ENCODE data around the gene BCKDK.

The BCKDK gene

DNA sequence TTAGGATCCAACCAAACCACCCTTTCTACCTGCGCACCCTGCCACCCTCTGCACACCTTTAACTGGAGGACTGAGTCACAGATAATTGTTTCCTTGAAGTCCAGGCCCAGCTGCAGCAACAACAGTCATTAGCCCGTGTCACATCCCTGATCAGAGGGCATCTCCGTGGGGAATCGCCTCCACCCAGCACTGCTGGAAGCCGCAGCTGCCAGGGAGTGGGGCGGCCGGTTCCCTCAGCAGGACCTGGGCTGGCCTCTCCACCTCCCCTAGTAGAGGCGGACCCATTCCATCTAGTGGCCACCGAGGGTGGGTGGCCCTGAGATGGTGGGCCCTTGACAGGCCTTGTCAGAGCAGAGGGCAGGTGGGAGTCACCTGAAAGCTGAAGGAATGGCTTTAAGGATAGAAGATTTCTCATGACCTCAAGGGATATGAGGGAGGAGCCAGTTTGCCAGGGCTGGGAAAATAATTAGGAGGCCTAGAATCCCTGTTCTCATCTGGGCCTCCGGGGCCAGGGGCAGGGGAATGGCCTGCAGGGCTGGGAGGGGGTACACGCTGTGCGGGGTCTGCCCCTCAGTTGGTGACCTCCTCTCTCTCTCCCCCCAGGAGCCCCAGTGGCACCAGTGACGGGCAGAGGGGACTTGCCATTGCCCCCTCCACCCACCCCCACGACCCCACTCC lies 25.7 kb upstream of the BCKDK start:
- no peak for ATAC-seq
- TF ChIP-seq, protein P1, sequence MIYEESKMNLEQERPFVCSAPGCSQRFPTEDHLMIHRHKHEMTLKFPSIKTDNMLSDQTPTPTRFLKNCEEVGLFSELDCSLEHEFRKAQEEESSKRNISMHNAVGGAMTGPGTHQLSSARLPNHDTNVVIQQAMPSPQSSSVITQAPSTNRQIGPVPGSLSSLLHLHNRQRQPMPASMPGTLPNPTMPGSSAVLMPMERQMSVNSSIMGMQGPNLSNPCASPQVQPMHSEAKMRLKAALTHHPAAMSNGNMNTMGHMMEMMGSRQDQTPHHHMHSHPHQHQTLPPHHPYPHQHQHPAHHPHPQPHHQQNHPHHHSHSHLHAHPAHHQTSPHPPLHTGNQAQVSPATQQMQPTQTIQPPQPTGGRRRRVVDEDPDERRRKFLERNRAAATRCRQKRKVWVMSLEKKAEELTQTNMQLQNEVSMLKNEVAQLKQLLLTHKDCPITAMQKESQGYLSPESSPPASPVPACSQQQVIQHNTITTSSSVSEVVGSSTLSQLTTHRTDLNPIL (CRISPR knock-in tag; IDR thresholded peaks at IDR 0.05; ENCODE audit: low read depth) = no peak
- TF ChIP-seq ZNF8 (CRISPR knock-in tag; IDR thresholded peaks at IDR 0.05) (no peak), ARNTL (CRISPR knock-in tag; IDR thresholded peaks at IDR 0.05; ENCODE audit: borderline replicate concordance, low read depth) (no peak), ZC3H10 (CRISPR knock-in tag; IDR thresholded peaks at IDR 0.05) (no peak), ESRRG (CRISPR knock-in tag; IDR thresholded peaks at IDR 0.05) (no peak), GLIS3 (CRISPR knock-in tag; IDR thresholded peaks at IDR 0.05) (no peak), TOX (CRISPR knock-in tag; IDR thresholded peaks at IDR 0.05; ENCODE audit: borderline replicate concordance) (no peak), RARB (CRISPR knock-in tag; IDR thresholded peaks at IDR 0.05) (no peak), TCF4 (CRISPR knock-in tag; IDR thresholded peaks at IDR 0.05; ENCODE audit: borderline replicate concordance) (no peak), BACH2 (CRISPR knock-in tag; IDR thresholded peaks at IDR 0.05; ENCODE audit: borderline replicate concordance) (no peak), ZNF70 (CRISPR knock-in tag; IDR thresholded peaks at IDR 0.05) (no peak), ISL1 (CRISPR knock-in tag; IDR thresholded peaks at IDR 0.05) (no peak), ZFP3 (CRISPR knock-in tag; IDR thresholded peaks at IDR 0.05) (no peak), OSR1 (CRISPR knock-in tag; IDR thresholded peaks at IDR 0.05) (no peak), SNAI2 (CRISPR knock-in tag; IDR thresholded peaks at IDR 0.05) (no peak), ZNF565 (CRISPR knock-in tag; conservative IDR thresholded peaks at IDR 0.05; ENCODE audit: low read depth) (no peak)
- TF ChIP-seq, protein P2, sequence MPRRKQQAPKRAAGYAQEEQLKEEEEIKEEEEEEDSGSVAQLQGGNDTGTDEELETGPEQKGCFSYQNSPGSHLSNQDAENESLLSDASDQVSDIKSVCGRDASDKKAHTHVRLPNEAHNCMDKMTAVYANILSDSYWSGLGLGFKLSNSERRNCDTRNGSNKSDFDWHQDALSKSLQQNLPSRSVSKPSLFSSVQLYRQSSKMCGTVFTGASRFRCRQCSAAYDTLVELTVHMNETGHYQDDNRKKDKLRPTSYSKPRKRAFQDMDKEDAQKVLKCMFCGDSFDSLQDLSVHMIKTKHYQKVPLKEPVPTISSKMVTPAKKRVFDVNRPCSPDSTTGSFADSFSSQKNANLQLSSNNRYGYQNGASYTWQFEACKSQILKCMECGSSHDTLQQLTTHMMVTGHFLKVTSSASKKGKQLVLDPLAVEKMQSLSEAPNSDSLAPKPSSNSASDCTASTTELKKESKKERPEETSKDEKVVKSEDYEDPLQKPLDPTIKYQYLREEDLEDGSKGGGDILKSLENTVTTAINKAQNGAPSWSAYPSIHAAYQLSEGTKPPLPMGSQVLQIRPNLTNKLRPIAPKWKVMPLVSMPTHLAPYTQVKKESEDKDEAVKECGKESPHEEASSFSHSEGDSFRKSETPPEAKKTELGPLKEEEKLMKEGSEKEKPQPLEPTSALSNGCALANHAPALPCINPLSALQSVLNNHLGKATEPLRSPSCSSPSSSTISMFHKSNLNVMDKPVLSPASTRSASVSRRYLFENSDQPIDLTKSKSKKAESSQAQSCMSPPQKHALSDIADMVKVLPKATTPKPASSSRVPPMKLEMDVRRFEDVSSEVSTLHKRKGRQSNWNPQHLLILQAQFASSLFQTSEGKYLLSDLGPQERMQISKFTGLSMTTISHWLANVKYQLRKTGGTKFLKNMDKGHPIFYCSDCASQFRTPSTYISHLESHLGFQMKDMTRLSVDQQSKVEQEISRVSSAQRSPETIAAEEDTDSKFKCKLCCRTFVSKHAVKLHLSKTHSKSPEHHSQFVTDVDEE (CRISPR knock-in tag; IDR thresholded peaks at IDR 0.05) = no peak
- TF ChIP-seq, protein P3, sequence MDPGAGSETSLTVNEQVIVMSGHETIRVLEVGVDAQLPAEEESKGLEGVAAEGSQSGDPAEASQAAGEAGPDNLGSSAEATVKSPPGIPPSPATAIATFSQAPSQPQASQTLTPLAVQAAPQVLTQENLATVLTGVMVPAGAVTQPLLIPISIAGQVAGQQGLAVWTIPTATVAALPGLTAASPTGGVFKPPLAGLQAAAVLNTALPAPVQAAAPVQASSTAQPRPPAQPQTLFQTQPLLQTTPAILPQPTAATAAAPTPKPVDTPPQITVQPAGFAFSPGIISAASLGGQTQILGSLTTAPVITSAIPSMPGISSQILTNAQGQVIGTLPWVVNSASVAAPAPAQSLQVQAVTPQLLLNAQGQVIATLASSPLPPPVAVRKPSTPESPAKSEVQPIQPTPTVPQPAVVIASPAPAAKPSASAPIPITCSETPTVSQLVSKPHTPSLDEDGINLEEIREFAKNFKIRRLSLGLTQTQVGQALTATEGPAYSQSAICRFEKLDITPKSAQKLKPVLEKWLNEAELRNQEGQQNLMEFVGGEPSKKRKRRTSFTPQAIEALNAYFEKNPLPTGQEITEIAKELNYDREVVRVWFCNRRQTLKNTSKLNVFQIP (CRISPR knock-in tag; IDR thresholded peaks at IDR 0.05; ENCODE audit: borderline replicate concordance, low read depth) = no peak
- TF ChIP-seq, protein P4, sequence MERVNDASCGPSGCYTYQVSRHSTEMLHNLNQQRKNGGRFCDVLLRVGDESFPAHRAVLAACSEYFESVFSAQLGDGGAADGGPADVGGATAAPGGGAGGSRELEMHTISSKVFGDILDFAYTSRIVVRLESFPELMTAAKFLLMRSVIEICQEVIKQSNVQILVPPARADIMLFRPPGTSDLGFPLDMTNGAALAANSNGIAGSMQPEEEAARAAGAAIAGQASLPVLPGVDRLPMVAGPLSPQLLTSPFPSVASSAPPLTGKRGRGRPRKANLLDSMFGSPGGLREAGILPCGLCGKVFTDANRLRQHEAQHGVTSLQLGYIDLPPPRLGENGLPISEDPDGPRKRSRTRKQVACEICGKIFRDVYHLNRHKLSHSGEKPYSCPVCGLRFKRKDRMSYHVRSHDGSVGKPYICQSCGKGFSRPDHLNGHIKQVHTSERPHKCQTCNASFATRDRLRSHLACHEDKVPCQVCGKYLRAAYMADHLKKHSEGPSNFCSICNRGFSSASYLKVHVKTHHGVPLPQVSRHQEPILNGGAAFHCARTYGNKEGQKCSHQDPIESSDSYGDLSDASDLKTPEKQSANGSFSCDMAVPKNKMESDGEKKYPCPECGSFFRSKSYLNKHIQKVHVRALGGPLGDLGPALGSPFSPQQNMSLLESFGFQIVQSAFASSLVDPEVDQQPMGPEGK (CRISPR knock-in tag; IDR thresholded peaks at IDR 0.05; ENCODE audit: borderline replicate concordance) = no peak

GRCh38 chr16:31083081-31083480 lies 25.1 kb upstream of the BCKDK start:
- no peak for ATAC-seq
- no peak for TF ChIP-seq SNAI2 (CRISPR knock-in tag; IDR thresholded peaks at IDR 0.05)
- TF ChIP-seq, protein P4 (CRISPR knock-in tag; IDR thresholded peaks at IDR 0.05; ENCODE audit: borderline replicate concordance) = no peak
- TF ChIP-seq ZNF8 (CRISPR knock-in tag; IDR thresholded peaks at IDR 0.05) = no peak
- TF ChIP-seq GLIS3 (CRISPR knock-in tag; IDR thresholded peaks at IDR 0.05) = no peak
- TF ChIP-seq ZFP3 (CRISPR knock-in tag; IDR thresholded peaks at IDR 0.05) = no peak
- no peak for TF ChIP-seq ZFP30 (CRISPR knock-in tag; IDR thresholded peaks at IDR 0.05)

- ATAC-seq = no peak
- TF ChIP-seq BACH2 (CRISPR knock-in tag; IDR thresholded peaks at IDR 0.05; ENCODE audit: borderline replicate concordance) (no peak), ZNF70 (CRISPR knock-in tag; IDR thresholded peaks at IDR 0.05) (no peak), GLIS3 (CRISPR knock-in tag; IDR thresholded peaks at IDR 0.05) (no peak), ISL1 (CRISPR knock-in tag; IDR thresholded peaks at IDR 0.05) (no peak), TOX (CRISPR knock-in tag; IDR thresholded peaks at IDR 0.05; ENCODE audit: borderline replicate concordance) (no peak), ARNTL (CRISPR knock-in tag; IDR thresholded peaks at IDR 0.05; ENCODE audit: borderline replicate concordance, low read depth) (no peak)
- TF ChIP-seq, protein P2 (CRISPR knock-in tag; IDR thresholded peaks at IDR 0.05) = no peak
Observed at GRCh38 chr16:31083556-31083955, 24.6 kb upstream of the BCKDK start.
